Cardiac muscle cell (in vitro differentiated cells and primary cell): ENCODE data around the gene TWNK. TPM values are rescaled to one million over a fixed set of nuclear protein-coding genes. Genes with fewer than 3 reads are reported as not detected.

Experiments
- DNase-seq, 2 donors: peaks; one replicate each; pipeline versions ENCODE4 v3.0.0 to v3.0.0-alpha.2; 2010 to 2017; ENCODE audit warnings: low read depth in 1 of 2, low spot score in 1 of 2
- H3K27ac ChIP-seq: fragments of 200-600 bp; sonication (generic); 2 replicates; pipeline ENCODE4 v1.5.1; 2016
- H3K27me3 ChIP-seq: fragments of 200-600 bp; sonication (generic); 2 replicates; pipeline ENCODE4 v1.6.0; 2016; ENCODE audit warnings: control low read depth
- H3K36me3 ChIP-seq: fragments of 200-600 bp; sonication (generic); 2 replicates; pipeline ENCODE4 v1.5.1; 2016; ENCODE audit warnings: control low read depth
- H3K4me1 ChIP-seq: fragments of 200-600 bp; sonication (generic); 2 replicates; pipeline ENCODE4 v1.8.1; 2017; ENCODE audit warnings: low read depth, mild to moderate bottlenecking, mixed run types
- H3K4me3 ChIP-seq: fragments of 200-600 bp; sonication (generic); 2 replicates; pipeline ENCODE4 v1.5.1; 2016; ENCODE audit warnings: mild to moderate bottlenecking
- H3K9me3 ChIP-seq: fragments of 200-600 bp; sonication (generic); 2 replicates; pipeline ENCODE4 v1.5.1; 2017; ENCODE audit warnings: low read depth, mild to moderate bottlenecking, control low read depth
- CTCF ChIP-seq: IDR thresholded peaks from 2 replicates; pipeline ENCODE4 v1.5.1; 2012; ENCODE audit warnings: low read depth, mild to moderate bottlenecking, low read length
- polyA plus RNA-seq: library from polyadenylated mRNA; unstranded; fragments of >200 nt; fragmentation: Nextera tagmentation; extraction: Ambion mirVana; gene quantifications from 2 replicates; pipeline ENCODE4 v1.2.1, GENCODE V29; 2016
- total RNA-seq: library from RNA; depleted of rRNA; stranded (reverse); fragments of >200 nt; gene quantifications from 2 replicates; pipeline ENCODE4 v1.2.3, GENCODE V29; 2016

TWNK gene
- total and polyA plus RNA-seq, 2 experiments from 2014 or later: 6.9 to 7.6 TPM

- Histone ChIP-seq H3K36me3 (peaks cover 11% of the 10 kb centered on the region), H3K9me3 (no peaks in the 10 kb centered on the region), H3K4me3 (no peak overlapping the region), H3K27me3 (no peaks in the 10 kb centered on the region), H3K4me1 (peaks cover 7% of the 10 kb centered on the region), H3K27ac (no peak overlapping the region)
- TF ChIP-seq CTCF: no peak
- DNase-seq: peak in 1 of 2 donors; percentile 14
Measured at GRCh38 chr10:100984672-100985177, 2.6 kb upstream of the TWNK start.

GRCh38 chr10:100985336-100985735 is 2.0 kb upstream of the TWNK start:
- H3K36me3 ChIP-seq: peaks cover 11% of the 10 kb centered on the region

GRCh38 chr10:100986623-100986951 is 756 bp upstream of the TWNK start:
- H3K4me3 ChIP-seq: peak overlapping the region; percentile 82
- no peaks in the 10 kb centered on the region for H3K27me3 ChIP-seq
- H3K36me3 ChIP-seq: peaks cover 14% of the 10 kb centered on the region
- no peak for DNase-seq
- H3K9me3 ChIP-seq: no peaks in the 10 kb centered on the region
- peak overlapping the region; percentile 94 for H3K27ac ChIP-seq
- no peak for TF ChIP-seq CTCF
- H3K4me1 ChIP-seq: peaks cover 7% of the 10 kb centered on the region

More at GRCh38 chr10:100985336-100985735, 2.0 kb upstream of the TWNK start:
- DNase-seq: no peak
- TF ChIP-seq CTCF: no peak
- Histone ChIP-seq H3K9me3 (no peaks in the 10 kb centered on the region), H3K4me3 (no peak overlapping the region), H3K27me3 (no peaks in the 10 kb centered on the region), H3K27ac (no peak overlapping the region), H3K4me1 (peaks cover 7% of the 10 kb centered on the region)

- H3K27me3 ChIP-seq: no peaks in the 10 kb centered on the region
- TF ChIP-seq CTCF: no peak
- H3K9me3 ChIP-seq: no peaks in the 10 kb centered on the region
- H3K36me3 ChIP-seq: peaks cover 13% of the 10 kb centered on the region
- peak overlapping the region; percentile 94 for H3K27ac ChIP-seq
- peak overlapping the region; percentile 82 for H3K4me3 ChIP-seq
- H3K4me1 ChIP-seq: peaks cover 7% of the 10 kb centered on the region
- DNase-seq: no peak
Measured at GRCh38 chr10:100987685-100988049, 324 bp downstream of the TWNK start.

- H3K27me3 ChIP-seq: no peaks in the 10 kb centered on the region
- H3K36me3 ChIP-seq: peaks cover 13% of the 10 kb centered on the region
- H3K4me3 ChIP-seq: peak overlapping the region; percentile 82
- H3K4me1 ChIP-seq: peaks cover 7% of the 10 kb centered on the region
- no peak for TF ChIP-seq CTCF
- H3K27ac ChIP-seq: no peak overlapping the region
- no peaks in the 10 kb centered on the region for H3K9me3 ChIP-seq
- DNase-seq: no peak
Measured at GRCh38 chr10:100988166-100988565, 823 bp downstream of the TWNK start.

GRCh38 chr10:100989088-100989487 is 1.7 kb downstream of the TWNK start:
- no peak overlapping the region for H3K4me3 ChIP-seq
- no peaks in the 10 kb centered on the region for H3K27me3 ChIP-seq
- H3K27ac ChIP-seq: no peak overlapping the region
- TF ChIP-seq CTCF: no peak
- no peaks in the 10 kb centered on the region for H3K9me3 ChIP-seq
- peaks cover 7% of the 10 kb centered on the region for H3K4me1 ChIP-seq
- no peak for DNase-seq
- peaks cover 13% of the 10 kb centered on the region for H3K36me3 ChIP-seq
